Measurements from ENCODE around the gene PEMT. TPM values are rescaled to one million over a fixed set of nuclear protein-coding genes. Genes with fewer than 3 reads are reported as not detected.
A peak's percentile ranks its signal among the peaks of the same experiment; 100 is the strongest.

The PEMT gene
- total RNA-seq, 2 donors from 2014 or later, result 15.7 to 22.1 TPM

GRCh38 chr17:17494499-17494869 lies 97.0 kb downstream of the PEMT start:
- no peak overlapping the region for H3K27ac ChIP-seq
- H3K27me3 ChIP-seq (replicated peaks; ENCODE audit: insufficient read depth), result no peaks in the 10 kb centered on the region
- peaks cover 5% of the 10 kb centered on the region for H3K36me3 ChIP-seq
- TF ChIP-seq CTCF (IDR thresholded peaks at IDR 0.05), result no peak
- ATAC-seq (ENCODE audit: insufficient number of reproducible peaks, low FRiP score, low read depth), result no peak
- H3K9me3 ChIP-seq, result no peaks in the 10 kb centered on the region
- peaks cover 8 to 24% of the 10 kb centered on the region in 2 donors for H3K4me1 ChIP-seq (ENCODE audit: control insufficient read depth in 1 of 2, low read depth in 2 of 2)
- peak overlapping the region; percentile 96 for H3K4me3 ChIP-seq
- DNase-seq (ENCODE audit: low spot score), result no peak

GRCh38 chr17:17493986-17494466 lies 97.5 kb downstream of the PEMT start:
- H3K27me3 ChIP-seq (replicated peaks; ENCODE audit: insufficient read depth), result no peaks in the 10 kb centered on the region
- H3K4me1 ChIP-seq (ENCODE audit: control insufficient read depth in 1 of 2, low read depth in 2 of 2), result peaks cover 8 to 24% of the 10 kb centered on the region in 2 donors
- no peak for DNase-seq (ENCODE audit: low spot score)
- H3K36me3 ChIP-seq, result peaks cover 5% of the 10 kb centered on the region
- H3K27ac ChIP-seq, result no peak overlapping the region
- ATAC-seq (ENCODE audit: insufficient number of reproducible peaks, low FRiP score, low read depth), result no peak
- no peak overlapping the region for H3K4me3 ChIP-seq
- no peaks in the 10 kb centered on the region for H3K9me3 ChIP-seq
- no peak for TF ChIP-seq CTCF (IDR thresholded peaks at IDR 0.05)

DNA sequence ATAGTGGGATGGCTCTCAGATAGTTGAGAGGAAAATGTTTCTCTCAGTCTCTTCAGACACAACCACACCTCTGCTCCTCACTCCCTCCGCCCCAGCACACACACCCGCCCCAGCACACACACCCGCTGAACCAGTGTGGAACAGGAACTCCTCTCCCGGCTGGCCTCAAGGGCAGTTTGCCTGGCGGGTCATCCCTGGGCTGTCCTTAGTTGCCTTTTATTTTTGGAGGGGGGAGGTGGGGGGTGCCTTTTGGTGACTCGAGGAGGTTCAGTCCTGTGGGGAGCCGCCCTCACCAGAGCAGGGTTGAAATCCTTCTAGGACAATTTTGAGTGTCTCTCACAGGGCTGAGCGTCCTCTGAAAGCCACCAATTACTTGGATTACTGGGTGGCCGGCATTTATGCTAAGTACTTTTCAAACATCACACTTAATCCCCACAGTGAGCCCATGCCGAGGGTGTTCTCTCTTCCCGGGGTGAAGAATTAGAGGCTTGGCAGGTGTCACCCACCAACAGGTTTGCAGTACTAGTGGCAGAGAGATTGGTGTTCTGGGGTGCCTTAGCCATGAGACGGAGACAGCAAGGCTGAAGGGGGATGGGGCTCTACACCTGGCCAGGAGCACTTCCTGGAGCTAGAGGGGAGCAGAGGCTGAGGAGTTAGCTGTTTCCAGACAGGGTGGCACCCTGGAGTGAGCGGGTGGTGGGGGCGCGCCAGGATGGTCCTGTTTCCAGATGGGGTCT lies 98.1 kb downstream of the PEMT start:
- no peak overlapping the region for H3K4me3 ChIP-seq

DNA sequence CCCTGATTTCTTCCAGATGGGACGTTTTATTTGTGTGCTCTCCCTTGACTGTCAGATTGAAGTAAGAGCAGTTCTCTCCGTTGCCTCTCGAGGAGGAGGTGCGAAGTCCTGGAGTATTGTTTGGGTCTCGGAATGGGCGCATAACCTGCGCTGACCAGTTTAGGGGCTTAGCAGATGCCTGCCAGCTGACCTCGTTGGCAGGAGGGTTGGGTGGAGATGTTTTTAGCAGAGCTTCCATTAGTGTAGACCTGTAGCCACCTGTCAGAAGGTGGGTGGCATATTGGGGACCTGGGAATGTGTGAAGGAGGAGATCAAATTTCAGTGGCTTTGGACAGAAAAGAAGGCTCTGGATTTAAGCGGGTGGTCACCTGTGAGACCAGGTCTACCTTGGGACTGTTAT lies 98.9 kb downstream of the PEMT start:
- Histone ChIP-seq H3K36me3 (peaks cover 13% of the 10 kb centered on the region), H3K9me3 (no peaks in the 10 kb centered on the region), H3K27ac (no peak overlapping the region), H3K4me1 (ENCODE audit: control insufficient read depth in 1 of 2, low read depth in 2 of 2) (peaks cover 8 to 24% of the 10 kb centered on the region in 2 donors), H3K4me3 (no peak overlapping the region), H3K27me3 (replicated peaks; ENCODE audit: insufficient read depth) (no peaks in the 10 kb centered on the region)
- DNase-seq (ENCODE audit: low spot score) (no peak), ATAC-seq (ENCODE audit: insufficient number of reproducible peaks, low FRiP score, low read depth) (no peak)
- TF ChIP-seq CTCF (IDR thresholded peaks at IDR 0.05), result no peak

More for the DNA sequence above, 98.1 kb downstream of the PEMT start:
- Histone ChIP-seq H3K27me3 (replicated peaks; ENCODE audit: insufficient read depth) (no peaks in the 10 kb centered on the region), H3K36me3 (peaks cover 6% of the 10 kb centered on the region), H3K4me1 (ENCODE audit: control insufficient read depth in 1 of 2, low read depth in 2 of 2) (peaks cover 8 to 24% of the 10 kb centered on the region in 2 donors), H3K27ac (no peak overlapping the region), H3K9me3 (no peaks in the 10 kb centered on the region)
- DNase-seq (ENCODE audit: low spot score) (no peak), ATAC-seq (ENCODE audit: insufficient number of reproducible peaks, low FRiP score, low read depth) (no peak)
- TF ChIP-seq CTCF (IDR thresholded peaks at IDR 0.05), result no peak

DNA sequence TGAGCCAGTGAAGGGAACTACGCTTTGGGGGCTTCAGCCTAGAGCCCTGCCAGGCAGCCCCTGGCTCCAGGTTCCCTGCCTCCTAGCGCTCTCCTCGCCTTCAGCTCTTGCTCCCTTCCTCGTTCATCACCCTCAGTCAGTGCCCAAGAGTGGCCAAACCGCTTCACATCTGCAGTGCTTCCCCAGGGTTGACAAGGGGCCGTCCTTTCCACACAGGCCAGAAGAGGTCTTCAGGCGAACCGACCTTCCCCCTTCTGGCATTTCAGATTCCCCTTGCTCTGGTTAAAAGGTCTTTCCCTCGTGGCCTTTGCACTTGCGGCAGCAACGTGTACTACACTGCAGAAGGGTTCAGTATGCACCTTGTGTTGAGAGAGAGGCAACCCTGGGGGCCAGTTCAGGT lies 99.4 kb downstream of the PEMT start:
- Histone ChIP-seq H3K9me3 (no peaks in the 10 kb centered on the region), H3K4me3 (no peak overlapping the region), H3K36me3 (peaks cover 15% of the 10 kb centered on the region), H3K27ac (no peak overlapping the region), H3K4me1 (ENCODE audit: control insufficient read depth in 1 of 2, low read depth in 2 of 2) (peaks cover 7 to 19% of the 10 kb centered on the region in 2 donors), H3K27me3 (replicated peaks; ENCODE audit: insufficient read depth) (no peaks in the 10 kb centered on the region)
- no peak for ATAC-seq (ENCODE audit: insufficient number of reproducible peaks, low FRiP score, low read depth)
- no peak for DNase-seq (ENCODE audit: low spot score)
- no peak for TF ChIP-seq CTCF (IDR thresholded peaks at IDR 0.05)
